ENCODE results near the gene PRSS38.
"Not testable (repeated sequence)": the region's sequence is repeated elsewhere in the genome, so short reads cannot be mapped to it uniquely, and the experiment has no call there.

Gene PRSS38

GRCh38 chr1:227816750-227817446, 1.4 kb downstream of the PRSS38 start:
- Mint-ChIP-seq H3K4me3 (no peak overlapping the region), H3K4me1 (ENCODE audit: low read depth) (no peaks in the 10 kb centered on the region), H3K27ac (no peak overlapping the region), H3K9me3 (peaks cover 59% of the 10 kb centered on the region), H3K27me3 (no peaks in the 10 kb centered on the region), H3K36me3 (ENCODE audit: low read depth) (no peaks in the 10 kb centered on the region)
- intact Hi-C loops (cut with micrococcal nuclease): no loop called here

GRCh38 chr1:227823537-227823936, 8.1 kb downstream of the PRSS38 start:
- peaks cover 26% of the 10 kb centered on the region for H3K9me3 Mint-ChIP-seq
- no peak overlapping the region for H3K27ac Mint-ChIP-seq
- H3K36me3 Mint-ChIP-seq (ENCODE audit: low read depth): no peaks in the 10 kb centered on the region
- H3K4me3 Mint-ChIP-seq: no peak overlapping the region
- no peaks in the 10 kb centered on the region for H3K27me3 Mint-ChIP-seq
- no peaks in the 10 kb centered on the region for H3K4me1 Mint-ChIP-seq (ENCODE audit: low read depth)
- intact Hi-C loops (cut with micrococcal nuclease): no loop called here

- H3K9me3 Mint-ChIP-seq: peaks cover 26% of the 10 kb centered on the region
- intact Hi-C loops (cut with micrococcal nuclease): no loop called here
- no peak overlapping the region for H3K4me3 Mint-ChIP-seq
- H3K36me3 Mint-ChIP-seq (ENCODE audit: low read depth): no peaks in the 10 kb centered on the region
- no peak overlapping the region for H3K27ac Mint-ChIP-seq
- H3K27me3 Mint-ChIP-seq: no peaks in the 10 kb centered on the region
- no peaks in the 10 kb centered on the region for H3K4me1 Mint-ChIP-seq (ENCODE audit: low read depth)
Observed at GRCh38 chr1:227824204-227824603, 8.7 kb downstream of the PRSS38 start.

- intact Hi-C loops (cut with micrococcal nuclease): no loop called here
Observed at GRCh38 chr1:227828786-227829185, 13.3 kb downstream of the PRSS38 start.

GRCh38 chr1:227838181-227838580, 22.7 kb downstream of the PRSS38 start:
- Mint-ChIP-seq H3K36me3 (ENCODE audit: low read depth) (no peaks in the 10 kb centered on the region), H3K4me3 (no peak overlapping the region), H3K4me1 (ENCODE audit: low read depth) (no peaks in the 10 kb centered on the region), H3K9me3 (no peaks in the 10 kb centered on the region), H3K27ac (no peak overlapping the region), H3K27me3 (no peaks in the 10 kb centered on the region)
- intact Hi-C loops (cut with micrococcal nuclease): no loop called here

More at GRCh38 chr1:227828786-227829185, 13.3 kb downstream of the PRSS38 start:
- Mint-ChIP-seq H3K4me3 (no peak overlapping the region), H3K27me3 (no peaks in the 10 kb centered on the region), H3K36me3 (ENCODE audit: low read depth) (no peaks in the 10 kb centered on the region), H3K4me1 (ENCODE audit: low read depth) (no peaks in the 10 kb centered on the region), H3K27ac (no peak overlapping the region), H3K9me3 (peaks cover 6% of the 10 kb centered on the region)

- H3K4me3 Mint-ChIP-seq: no peak overlapping the region
- intact Hi-C loops (cut with micrococcal nuclease): no loop called here
- H3K9me3 Mint-ChIP-seq: no peaks in the 10 kb centered on the region
- H3K27ac Mint-ChIP-seq: no peak overlapping the region
- H3K4me1 Mint-ChIP-seq (ENCODE audit: low read depth): no peaks in the 10 kb centered on the region
- no peaks in the 10 kb centered on the region for H3K27me3 Mint-ChIP-seq
- no peaks in the 10 kb centered on the region for H3K36me3 Mint-ChIP-seq (ENCODE audit: low read depth)
Observed at GRCh38 chr1:227841096-227841495, 25.6 kb downstream of the PRSS38 start.

GRCh38 chr1:227844320-227845146, 29.1 kb downstream of the PRSS38 start:
- Mint-ChIP-seq H3K36me3 (ENCODE audit: low read depth) (no peaks in the 10 kb centered on the region), H3K27me3 (no peaks in the 10 kb centered on the region), H3K4me1 (ENCODE audit: low read depth) (no peaks in the 10 kb centered on the region), H3K4me3 (no peak overlapping the region), H3K27ac (no peak overlapping the region), H3K9me3 (peaks cover 14% of the 10 kb centered on the region)
- intact Hi-C loops (cut with micrococcal nuclease): no loop called here

GRCh38 chr1:227845147-227845458, 29.6 kb downstream of the PRSS38 start:
- intact Hi-C loops (cut with micrococcal nuclease): no loop called here
- H3K4me1 Mint-ChIP-seq (ENCODE audit: low read depth): no peaks in the 10 kb centered on the region
- H3K4me3 Mint-ChIP-seq: no peak overlapping the region
- no peaks in the 10 kb centered on the region for H3K36me3 Mint-ChIP-seq (ENCODE audit: low read depth)
- H3K27ac Mint-ChIP-seq: no peak overlapping the region
- peaks cover 14% of the 10 kb centered on the region for H3K9me3 Mint-ChIP-seq
- no peaks in the 10 kb centered on the region for H3K27me3 Mint-ChIP-seq

GRCh38 chr1:227845519-227845918, 30.0 kb downstream of the PRSS38 start:
- H3K4me1 Mint-ChIP-seq (ENCODE audit: low read depth): no peaks in the 10 kb centered on the region
- intact Hi-C loops (cut with micrococcal nuclease): no loop called here
- no peaks in the 10 kb centered on the region for H3K36me3 Mint-ChIP-seq (ENCODE audit: low read depth)
- H3K9me3 Mint-ChIP-seq: peaks cover 14% of the 10 kb centered on the region
- H3K27me3 Mint-ChIP-seq: no peaks in the 10 kb centered on the region
- no peak overlapping the region for H3K4me3 Mint-ChIP-seq
- H3K27ac Mint-ChIP-seq: no peak overlapping the region

GRCh38 chr1:227846265-227846858, 30.9 kb downstream of the PRSS38 start:
- Mint-ChIP-seq H3K9me3 (peaks cover 14% of the 10 kb centered on the region), H3K4me3 (no peak overlapping the region), H3K27me3 (no peaks in the 10 kb centered on the region), H3K4me1 (ENCODE audit: low read depth) (no peaks in the 10 kb centered on the region), H3K36me3 (ENCODE audit: low read depth) (no peaks in the 10 kb centered on the region), H3K27ac (no peak overlapping the region)
- intact Hi-C loops (cut with micrococcal nuclease): no loop called here

- intact Hi-C loops (cut with micrococcal nuclease); H3K27me3 Mint-ChIP-seq; H3K4me1 Mint-ChIP-seq (ENCODE audit: low read depth); H3K36me3 Mint-ChIP-seq (ENCODE audit: low read depth); H3K27ac Mint-ChIP-seq; H3K4me3 Mint-ChIP-seq: not testable (repeated sequence)
- peaks cover 14% of the 10 kb centered on the region for H3K9me3 Mint-ChIP-seq
Observed at GRCh38 chr1:227847046-227847445, 31.6 kb downstream of the PRSS38 start.

- H3K27me3 Mint-ChIP-seq: no peaks in the 10 kb centered on the region
- no peak overlapping the region for H3K4me3 Mint-ChIP-seq
- no peaks in the 10 kb centered on the region for H3K4me1 Mint-ChIP-seq (ENCODE audit: low read depth)
- intact Hi-C loops (cut with micrococcal nuclease): no loop called here
- H3K9me3 Mint-ChIP-seq: peaks cover 14% of the 10 kb centered on the region
- no peaks in the 10 kb centered on the region for H3K36me3 Mint-ChIP-seq (ENCODE audit: low read depth)
- H3K27ac Mint-ChIP-seq: no peak overlapping the region
Observed at GRCh38 chr1:227848430-227848932, 33.0 kb downstream of the PRSS38 start.

GRCh38 chr1:227849251-227849650, 33.8 kb downstream of the PRSS38 start:
- Mint-ChIP-seq H3K27ac (no peak overlapping the region), H3K4me3 (no peak overlapping the region), H3K9me3 (peaks cover 14% of the 10 kb centered on the region), H3K4me1 (ENCODE audit: low read depth) (no peaks in the 10 kb centered on the region), H3K27me3 (no peaks in the 10 kb centered on the region), H3K36me3 (ENCODE audit: low read depth) (no peaks in the 10 kb centered on the region)
- intact Hi-C loops (cut with micrococcal nuclease): no loop called here

GRCh38 chr1:227854189-227854588, 38.7 kb downstream of the PRSS38 start:
- H3K4me1 Mint-ChIP-seq (ENCODE audit: low read depth): no peaks in the 10 kb centered on the region
- no peaks in the 10 kb centered on the region for H3K36me3 Mint-ChIP-seq (ENCODE audit: low read depth)
- H3K27ac Mint-ChIP-seq: no peak overlapping the region
- no peaks in the 10 kb centered on the region for H3K9me3 Mint-ChIP-seq
- H3K27me3 Mint-ChIP-seq: no peaks in the 10 kb centered on the region
- H3K4me3 Mint-ChIP-seq: no peak overlapping the region
- intact Hi-C loops (cut with micrococcal nuclease): no loop called here

Data from dendritic cell treated with granulocyte-macrophage colony-stimulating factor and Interleukin-4, amounts not matched to agents 40 ng/mL and 50 ng/mL, for 4 days (primary cell).